HG02970 (cell line): ENCODE results near the gene INSL6.
"Not testable (repeated sequence)": the region's sequence is repeated elsewhere in the genome, so short reads cannot be mapped to it uniquely, and the experiment has no call there.

Source experiments
- ATAC-seq: cut with Tn5 transposase; IDR thresholded peaks from one replicate; pipeline ENCODE4 v1.9.1; 2021; ENCODE audit warnings: mild to moderate bottlenecking, moderate library complexity, moderate number of reproducible peaks; ENCODE audit not compliant: unreplicated experiment, low FRiP score

INSL6 gene, protein sequence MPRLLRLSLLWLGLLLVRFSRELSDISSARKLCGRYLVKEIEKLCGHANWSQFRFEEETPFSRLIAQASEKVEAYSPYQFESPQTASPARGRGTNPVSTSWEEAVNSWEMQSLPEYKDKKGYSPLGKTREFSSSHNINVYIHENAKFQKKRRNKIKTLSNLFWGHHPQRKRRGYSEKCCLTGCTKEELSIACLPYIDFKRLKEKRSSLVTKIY

GRCh38 chr9:5185220-5185840 is at the start of gene INSL6:
Gene INSL6, minus strand, starts transcription at chr9:5185639. Its CDS starts 37 bp downstream, at chr9:5185602.
- ATAC-seq: no peak

- no peak for ATAC-seq
These were observed 45.8 kb upstream of the INSL6 start, which contains the start of gene INSL4 for GRCh38 chr9:5231212-5231611. Gene INSL4, plus strand, starts transcription at chr9:5231419. Its CDS starts 105 bp downstream, at chr9:5231524.

DNA sequence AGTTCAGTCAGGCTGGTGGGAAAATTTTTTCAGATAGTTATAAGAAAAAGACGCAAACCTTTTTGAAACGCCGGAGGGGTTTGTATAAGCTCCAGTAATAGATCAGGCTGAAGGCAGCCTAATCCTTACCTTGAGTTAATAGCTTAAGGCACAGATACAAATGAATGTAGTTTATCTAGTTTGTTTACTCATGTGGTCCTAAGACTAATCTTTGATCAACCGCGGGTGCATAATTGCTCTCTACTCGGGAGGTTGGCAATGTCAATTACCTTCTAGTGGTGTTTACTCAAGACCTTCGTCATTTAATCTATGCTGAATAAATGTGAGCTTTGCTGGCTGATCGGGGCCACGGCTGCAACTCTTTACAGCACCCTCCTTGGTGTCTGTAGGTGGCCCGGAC is 45.1 kb upstream of the INSL6 start:
- no peak for ATAC-seq

GRCh38 chr9:5205071-5205470 is 19.6 kb upstream of the INSL6 start:
- ATAC-seq: no peak

GRCh38 chr9:5195463-5195862 is 10.0 kb upstream of the INSL6 start:
- ATAC-seq: no peak

- ATAC-seq: no peak
These were observed 7.9 kb upstream of the INSL6 start for GRCh38 chr9:5193345-5193744.

DNA sequence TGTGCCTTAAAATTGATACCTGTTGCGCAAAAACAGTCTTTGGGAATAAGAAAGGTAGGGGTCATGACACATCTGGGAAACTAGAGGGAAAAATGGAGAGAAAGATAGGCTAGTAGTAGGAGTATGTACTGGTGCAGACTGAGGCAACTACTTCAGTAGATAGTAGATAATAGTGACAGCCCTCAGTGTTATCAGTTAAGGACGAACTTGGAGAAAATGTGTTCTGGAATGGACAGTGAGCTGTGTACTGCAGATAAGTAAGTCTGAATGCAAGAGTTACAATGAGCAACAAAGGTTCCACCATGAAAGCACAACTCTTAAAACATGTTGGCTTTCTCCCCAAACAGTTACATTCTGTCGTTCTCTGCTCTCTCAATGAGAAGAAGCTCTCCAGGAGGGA is 6.5 kb upstream of the INSL6 start:
- no peak for ATAC-seq

GRCh38 chr9:5188060-5188984 is 2.9 kb upstream of the INSL6 start:
- no peak for ATAC-seq

GRCh38 chr9:5186416-5187169 is 1.2 kb upstream of the INSL6 start:
- no peak for ATAC-seq

DNA sequence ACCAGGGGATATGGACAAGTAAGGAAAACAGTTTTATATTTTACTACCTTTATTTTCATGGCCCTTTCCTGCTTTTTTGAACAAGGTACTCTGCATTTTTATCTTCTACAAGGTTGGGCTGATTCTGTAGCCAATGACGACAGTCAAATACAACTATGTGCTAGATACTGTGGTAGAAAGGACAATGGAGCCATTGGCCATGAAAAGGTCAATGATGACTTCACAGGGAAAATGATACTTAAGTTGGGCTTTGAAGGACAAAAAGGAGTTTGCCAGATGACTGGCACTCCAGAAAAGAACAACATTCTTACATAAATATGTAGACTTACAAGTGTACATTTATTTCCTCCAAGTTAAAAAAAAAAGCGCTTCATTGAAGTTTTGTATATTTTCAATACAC is 663 bp downstream of the INSL6 start:
- no peak for ATAC-seq

- not testable (repeated sequence) for ATAC-seq
These were observed 4.8 kb downstream of the INSL6 start for GRCh38 chr9:5180631-5181030.

DNA sequence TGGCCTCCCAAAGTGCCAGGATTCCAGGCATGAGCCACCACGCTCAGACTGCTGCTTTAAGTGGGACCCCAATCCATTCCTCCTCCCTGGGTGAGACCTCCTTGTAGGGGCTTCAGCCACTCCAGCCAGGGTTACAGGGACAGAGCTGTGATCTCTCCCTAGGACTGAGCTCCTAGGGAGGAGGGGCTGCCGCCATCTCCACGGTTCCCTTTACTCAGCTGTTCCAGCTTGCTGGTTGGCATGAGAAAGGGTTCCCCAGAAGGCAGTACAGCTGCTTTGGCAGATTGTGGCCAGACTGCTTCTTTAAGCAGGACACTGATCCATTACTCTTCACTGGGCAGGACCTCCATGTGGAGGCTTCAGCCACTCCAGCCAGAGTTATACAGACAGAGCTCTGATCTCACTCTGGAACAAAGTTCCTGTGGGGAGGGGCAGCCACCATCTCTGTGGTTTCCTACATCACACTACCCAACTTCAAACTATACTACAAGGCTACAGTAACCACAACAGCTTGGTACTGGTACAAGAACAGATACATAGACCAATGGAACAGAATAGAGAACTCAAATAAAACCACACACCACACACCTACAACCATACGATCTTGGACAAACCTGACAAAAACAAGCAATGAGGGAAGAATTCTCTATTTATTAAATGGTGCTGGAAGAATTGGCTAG is 7.2 kb downstream of the INSL6 start:
- no peak for ATAC-seq

GRCh38 chr9:5146241-5146640 is 39.2 kb downstream of the INSL6 start:
- ATAC-seq: no peak

DNA sequence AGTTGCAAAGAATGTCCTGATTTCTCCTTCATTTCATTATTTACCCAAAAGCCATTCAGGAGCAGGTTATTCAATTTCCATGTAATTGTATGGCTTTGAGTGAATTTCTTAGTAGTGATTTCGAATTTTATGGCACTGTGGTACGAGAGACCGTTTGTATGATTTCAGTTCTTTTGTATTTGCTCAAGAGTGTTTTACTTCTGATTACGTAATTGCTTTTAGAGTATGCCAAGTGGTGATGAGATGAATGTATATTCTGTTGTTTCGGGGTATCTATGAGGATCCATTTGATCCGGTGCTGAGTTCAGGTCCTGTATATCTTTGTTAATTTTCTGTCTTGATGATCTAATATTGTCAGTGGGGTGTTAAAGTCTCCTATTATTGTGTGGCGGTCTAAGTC is 41.2 kb downstream of the INSL6 start:
- no peak for ATAC-seq

- ATAC-seq: no peak
These were observed 45.3 kb downstream of the INSL6 start for GRCh38 chr9:5140151-5140550.

DNA sequence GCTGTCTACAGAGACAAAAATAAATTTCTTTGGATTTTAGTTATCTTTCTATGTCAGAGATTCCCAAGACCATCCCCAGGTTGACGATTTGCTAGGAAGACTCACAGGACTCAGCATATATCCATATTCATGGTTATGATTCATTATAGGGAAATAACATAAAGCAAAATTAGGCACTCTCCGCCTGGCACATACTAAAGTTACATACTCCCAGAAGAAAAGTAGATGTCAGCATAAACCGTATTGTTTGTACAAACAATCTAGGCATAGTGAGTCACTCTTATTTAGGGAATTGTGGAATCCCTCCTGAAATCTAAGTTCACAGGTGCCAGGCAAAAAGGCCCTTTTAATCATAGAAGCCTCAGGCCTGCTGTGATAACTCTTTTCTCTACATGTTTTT is 62.9 kb downstream of the INSL6 start:
- ATAC-seq: no peak

DNA sequence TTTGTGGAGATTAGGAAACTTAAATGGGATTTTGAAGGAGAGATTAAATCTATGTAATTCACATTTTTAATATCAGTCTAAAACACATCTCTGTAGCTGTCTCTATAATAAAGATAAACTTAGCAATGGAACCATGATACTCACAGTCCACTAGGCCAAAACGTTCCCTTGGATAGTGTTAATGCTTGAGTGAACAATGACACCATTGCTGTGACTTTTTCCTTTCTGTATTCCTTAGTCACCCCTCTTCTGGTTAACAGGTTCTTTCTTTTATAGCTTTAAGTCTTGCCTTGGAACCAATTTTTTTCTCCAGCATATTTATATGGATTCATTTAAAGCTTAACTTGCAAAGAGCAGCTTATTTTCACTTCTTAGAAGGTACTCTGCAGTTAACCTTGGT is 63.3 kb downstream of the INSL6 start:
- no peak for ATAC-seq

DNA sequence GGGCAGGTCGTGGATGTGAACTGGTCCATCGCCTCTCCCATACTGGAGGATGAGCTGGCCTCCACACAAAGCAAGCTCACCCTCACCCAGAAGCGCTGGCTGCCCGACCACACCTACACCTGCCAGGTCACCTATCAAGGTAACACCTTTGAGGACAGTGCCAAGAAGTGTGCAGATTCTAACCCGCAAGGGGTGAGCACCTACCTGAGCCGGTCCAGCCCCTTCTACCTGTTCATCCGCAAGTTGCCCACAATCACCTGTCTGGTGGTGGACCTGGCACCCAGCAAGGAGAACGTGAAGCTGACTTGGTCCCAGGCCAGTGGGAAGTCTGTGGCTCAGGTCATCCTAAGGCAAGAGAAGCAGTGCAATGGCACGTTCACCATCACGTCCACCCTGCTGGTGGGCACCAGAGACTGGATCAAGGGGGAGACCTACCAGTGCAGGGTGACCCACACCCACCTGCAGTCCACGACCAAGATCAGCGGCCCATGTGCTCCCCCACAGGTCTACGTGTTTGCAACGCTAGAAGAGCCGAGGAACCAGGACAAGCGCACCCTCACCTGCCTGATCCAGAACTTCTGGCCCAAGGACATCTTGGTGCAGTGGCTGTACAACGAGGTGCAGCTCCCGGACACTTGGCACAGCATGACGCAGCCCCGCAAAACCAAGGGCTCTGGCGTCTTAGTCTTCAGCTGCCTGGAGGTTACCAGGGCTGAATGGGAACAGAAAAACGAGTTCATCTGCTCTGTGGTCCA is 71.3 kb downstream of the INSL6 start:
- ATAC-seq: no peak
